CD8-positive, alpha-beta memory T cell (primary cell): ENCODE measurements around the gene PDE2A. TPM values are rescaled to one million over a fixed set of nuclear protein-coding genes. Genes with fewer than 3 reads are reported as not detected.
A peak's percentile ranks its signal among the peaks of the same experiment; 100 is the strongest.

ENCODE experiments used
- CTCF ChIA-PET: fragments of 350-600 bp; sonication (Branson Sonifier 250); formaldehyde crosslinking; loops from one replicate; lab custom pipeline; 2021; ENCODE audit warnings: antibody characterized with exemption; lab: Charles Lee
- POLR2A ChIA-PET: fragments of 350-600 bp; sonication (Branson Sonifier 250); formaldehyde crosslinking; loops from one replicate; lab custom pipeline; 2021; ENCODE audit warnings: antibody characterized with exemption; lab: Charles Lee
- DNase-seq, 5 donors: peaks; one replicate each; pipeline versions ENCODE4 v3.0.0 to v3.0.0-alpha.2; 2020 to 2022; ENCODE audit warnings: mixed read lengths in 1 of 5
- H3K27ac ChIP-seq: one replicate; pipeline ENCODE4 v1.7.0; 2013; ENCODE audit warnings: low read depth, mild to moderate bottlenecking, low read length, moderate library complexity
- H3K27me3 ChIP-seq: 2 replicates; pipeline ENCODE4 v1.7.0; 2013; ENCODE audit warnings: low read length, mild to moderate bottlenecking; ENCODE audit not compliant: insufficient read depth, poor library complexity, severe bottlenecking
- H3K36me3 ChIP-seq: 2 replicates; pipeline ENCODE4 v1.7.0; 2013; ENCODE audit warnings: mild to moderate bottlenecking, low read length, moderate library complexity; ENCODE audit not compliant: insufficient read depth
- H3K4me1 ChIP-seq: 2 replicates; pipeline ENCODE4 v1.7.0; 2013; ENCODE audit warnings: mild to moderate bottlenecking, low read length, moderate library complexity; ENCODE audit not compliant: insufficient read depth
- H3K4me3 ChIP-seq: 2 replicates; pipeline ENCODE4 v1.7.0; 2013; ENCODE audit warnings: mild to moderate bottlenecking, low read length
- H3K9me3 ChIP-seq: 2 replicates; pipeline ENCODE4 v1.7.0; 2013; ENCODE audit warnings: mild to moderate bottlenecking, low read length
- H3K27ac Mint-ChIP-seq, 8 donors: one replicate each; pipeline ENCODE4 v1.8.0; 2020 to 2021; ENCODE audit warnings: mixed read lengths in 8 of 8, mild to moderate bottlenecking in 6 of 8, inconsistent platforms in 3 of 8, moderate library complexity in 3 of 8
- H3K27me3 Mint-ChIP-seq, 2 donors: one replicate each; pipeline ENCODE4 v1.8.0; 2020 to 2021; ENCODE audit warnings: mixed read lengths in 2 of 2, mild to moderate bottlenecking in 1 of 2, moderate library complexity in 1 of 2
- H3K36me3 Mint-ChIP-seq, 3 donors: one replicate each; pipeline ENCODE4 v1.8.0; 2020 to 2021; ENCODE audit warnings: mixed read lengths in 3 of 3, inconsistent platforms in 1 of 3, mild to moderate bottlenecking in 1 of 3
- H3K4me1 Mint-ChIP-seq, 3 donors: one replicate each; pipeline ENCODE4 v1.8.0; 2020 to 2021; ENCODE audit warnings: mixed read lengths in 3 of 3, inconsistent platforms in 1 of 3, mild to moderate bottlenecking in 1 of 3
- H3K4me3 Mint-ChIP-seq, 7 donors: one replicate each; pipeline ENCODE4 v1.8.0; 2020 to 2021; ENCODE audit warnings: mixed read lengths in 7 of 7, mild to moderate bottlenecking in 6 of 7, moderate library complexity in 4 of 7, inconsistent platforms in 2 of 7
- H3K9me3 Mint-ChIP-seq, 5 donors: one replicate each; pipeline ENCODE4 v1.8.0; 2020 to 2022; ENCODE audit warnings: mixed read lengths in 5 of 5, mild to moderate bottlenecking in 3 of 5, moderate library complexity in 2 of 5, inconsistent platforms in 1 of 5
- polyA plus RNA-seq: library from polyadenylated mRNA; unstranded; fragments of 300-500 nt; fragmentation: Illumina TruSeq; gene quantifications from one replicate; pipeline ENCODE4 v1.2.3, GENCODE V29; 2021
- total RNA-seq, 2 experiments: library from RNA; stranded (reverse); gene quantifications; one replicate each; pipeline ENCODE4 v1.2.3, GENCODE V29; 2021

Gene PDE2A
- under 1 TPM; 0.55 to 0.66 TPM for total RNA-seq
- polyA plus RNA-seq = 0.08 TPM

DNA sequence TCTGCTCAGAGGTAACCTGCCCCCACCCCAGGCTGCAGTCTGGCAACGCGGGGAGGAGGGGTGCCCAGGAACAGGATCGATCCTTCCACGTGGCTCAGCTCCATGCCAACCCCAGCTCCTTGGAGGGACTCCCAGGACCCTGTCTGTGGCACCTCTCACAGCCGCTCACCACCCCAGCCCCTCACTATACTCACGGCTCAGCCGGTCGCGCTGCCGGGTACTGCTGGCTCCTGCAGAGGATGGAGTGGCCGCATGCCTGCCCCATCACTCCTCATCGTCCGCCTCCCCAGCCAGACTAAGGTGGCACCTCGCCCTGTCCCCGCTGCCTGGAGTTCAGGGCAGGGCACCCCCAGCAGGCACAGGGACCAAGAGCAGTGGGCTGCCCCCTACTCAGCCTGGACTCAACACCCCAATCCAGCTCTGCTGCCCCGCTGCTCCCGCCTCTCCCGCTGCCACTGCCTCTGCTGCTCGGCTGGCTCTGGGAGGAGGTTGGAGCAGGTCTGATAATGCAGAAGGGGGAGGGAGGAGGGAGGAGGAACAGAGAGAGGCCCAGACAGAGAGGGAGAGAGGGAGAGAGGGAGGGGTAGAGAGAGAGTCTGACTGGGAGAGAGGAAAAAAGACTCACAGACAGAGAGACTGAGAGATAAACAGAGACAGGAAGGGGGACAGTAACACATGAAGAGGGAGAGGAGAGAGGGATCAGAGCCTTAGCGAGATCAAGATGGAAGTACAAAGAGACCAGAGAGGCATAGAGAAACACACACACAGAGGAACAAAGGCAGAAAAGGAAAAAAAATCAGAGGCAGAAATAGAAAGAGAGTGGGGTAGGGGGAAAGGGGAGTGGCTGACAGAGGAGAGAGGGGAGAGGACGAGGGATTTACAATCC lies at the start of gene PDE2A:
TSS of gene PDE2A (minus strand) at position 480 of the 886 bp plus-strand sequence. CDS start at position 265, 215 bp downstream.
- Mint-ChIP-seq H3K36me3 (no peaks in the 10 kb centered on the region), H3K27me3 (peaks cover 53 to 69% of the 10 kb centered on the region in 2 donors), H3K27ac (no peak within 1 kb of the TSS), H3K4me3 (no peak within 1 kb of the TSS), H3K4me1 (peaks cover 0 to 17% (median 9%) of the 10 kb centered on the region in 3 donors), H3K9me3 (no peaks in the 10 kb centered on the region)
- ChIA-PET POLR2A (interaction anchor here (0.6 kb wide), 1 partner anchor 35 kb away, joined by 3 read pairs; no protein-coding TSS in a partner anchor), CTCF (interaction anchor here (0.7 kb wide), 1 partner anchor 9 kb away, joined by 3 read pairs; no protein-coding TSS in a partner anchor)
- no peak within 1 kb of the TSS for H3K27ac ChIP-seq
- H3K4me1 ChIP-seq = no peaks in the 10 kb centered on the region
- H3K4me3 ChIP-seq = no peak within 1 kb of the TSS
- no peaks in the 10 kb centered on the region for H3K9me3 ChIP-seq
- DNase-seq = no peak
- H3K36me3 ChIP-seq = no peaks in the 10 kb centered on the region
- H3K27me3 ChIP-seq = peaks cover 48% of the 10 kb centered on the region

DNA sequence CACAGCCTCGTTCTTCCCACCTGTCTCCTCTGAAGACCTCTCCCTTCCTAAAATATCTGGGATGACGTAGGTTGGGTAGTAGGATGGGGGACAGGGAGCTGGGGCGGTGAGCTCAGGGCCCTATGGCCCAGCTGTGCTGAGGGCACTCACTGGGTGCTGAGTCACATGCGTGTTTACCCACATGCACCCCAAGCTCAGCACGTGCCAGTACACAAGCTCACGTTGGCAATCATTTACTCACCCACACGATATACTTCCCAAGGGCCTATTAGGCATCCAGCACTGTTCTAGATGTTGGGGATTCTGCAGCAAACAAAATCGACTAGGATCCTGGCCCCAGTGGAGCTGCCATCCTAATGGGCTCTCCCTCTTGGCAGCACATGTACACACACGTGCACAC lies 49.3 kb upstream of the PDE2A start:
- H3K4me3 ChIP-seq = no peak overlapping the region
- Mint-ChIP-seq H3K27ac (peak overlapping the region; percentile 33 to 97 (median 66)), H3K9me3 (peaks cover 0 to 1% (median 0%) of the 10 kb centered on the region in 5 donors), H3K36me3 (peaks cover 0 to 50% (median 5%) of the 10 kb centered on the region in 3 donors), H3K4me3 (peak overlapping the region in 2 of 7 donors; percentile 46 to 65), H3K27me3 (peaks cover 0 to 9% of the 10 kb centered on the region in 2 donors), H3K4me1 (peaks cover 57 to 86% (median 59%) of the 10 kb centered on the region in 3 donors)
- no peaks in the 10 kb centered on the region for H3K9me3 ChIP-seq
- H3K27ac ChIP-seq = no peak overlapping the region
- CTCF ChIA-PET = interaction anchor here (0.8 to 4.3 kb wide), 7 partner anchors 39 to 565 kb away, joined by 3 to 62 read pairs (median 7); partner anchors contain the start of gene STARD10
- no peak for DNase-seq
- no peaks in the 10 kb centered on the region for H3K27me3 ChIP-seq
- peaks cover 50% of the 10 kb centered on the region for H3K4me1 ChIP-seq
- peaks cover 11% of the 10 kb centered on the region for H3K36me3 ChIP-seq
- POLR2A ChIA-PET = interaction anchor here (0.8 to 3.4 kb wide), 3 partner anchors 58 to 90 kb away, joined by 3 to 15 read pairs (median 4); partner anchors contain the start of gene STARD10

DNA sequence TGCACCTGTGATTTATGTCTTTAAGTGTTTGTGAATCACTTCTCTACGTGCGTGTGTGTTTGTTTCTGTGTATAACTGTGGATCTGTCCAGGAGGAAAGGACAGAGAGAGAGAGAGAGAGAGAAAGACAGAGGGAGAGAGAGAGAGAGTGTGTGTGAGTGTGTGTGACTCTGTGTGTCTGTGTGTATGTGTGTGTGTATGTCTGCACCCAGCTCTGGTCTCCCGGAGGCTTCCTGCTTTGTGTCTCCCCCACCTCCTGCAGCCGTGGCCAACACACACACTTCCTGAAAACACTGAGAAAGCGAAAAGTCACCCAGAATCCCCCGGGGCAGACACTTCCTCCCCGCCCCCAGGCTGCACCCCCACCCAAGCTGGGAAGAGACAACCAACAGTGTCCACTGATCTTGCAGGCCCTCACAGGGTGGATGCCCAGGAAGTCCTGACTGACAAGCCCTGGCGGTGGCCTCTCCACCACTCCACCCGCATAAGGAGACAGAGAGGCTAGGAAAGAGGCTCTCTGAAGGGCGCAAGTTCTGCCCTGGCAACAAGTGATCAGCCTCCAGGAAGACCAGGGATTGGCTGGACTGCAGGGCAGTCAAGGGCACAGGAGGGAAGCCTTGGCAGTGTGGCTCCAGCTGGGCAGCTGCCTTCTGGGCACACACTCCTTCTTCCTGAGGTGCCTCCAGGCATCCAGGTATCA lies 48.0 kb upstream of the PDE2A start:
- H3K9me3 Mint-ChIP-seq = peaks cover 0 to 1% (median 0%) of the 10 kb centered on the region in 5 donors
- peak overlapping the region; percentile 89 to 95 (median 92) for H3K4me3 Mint-ChIP-seq
- POLR2A ChIA-PET = interaction anchor here (0.6 to 3.4 kb wide), 5 partner anchors 15 to 420 kb away, joined by 3 to 15 read pairs (median 4); partner anchors contain the start of genes FCHSD2 and STARD10
- H3K36me3 Mint-ChIP-seq = peaks cover 0 to 50% (median 3%) of the 10 kb centered on the region in 3 donors
- peaks cover 57 to 86% (median 62%) of the 10 kb centered on the region in 3 donors for H3K4me1 Mint-ChIP-seq
- Histone ChIP-seq H3K36me3 (peaks cover 13% of the 10 kb centered on the region), H3K9me3 (no peaks in the 10 kb centered on the region), H3K27ac (peak overlapping the region; percentile 84), H3K4me1 (peaks cover 53% of the 10 kb centered on the region), H3K4me3 (peak overlapping the region; percentile 81), H3K27me3 (no peaks in the 10 kb centered on the region)
- H3K27me3 Mint-ChIP-seq = peaks cover 0 to 9% of the 10 kb centered on the region in 2 donors
- CTCF ChIA-PET = interaction anchor here (1.1 to 4.3 kb wide), 9 partner anchors 25 to 456 kb away, joined by 3 to 62 read pairs (median 5); partner anchors contain the start of gene STARD10
- DNase-seq = peak; percentile 75 to 92 (median 87)
- peak overlapping the region; percentile 87 to 99 (median 96) for H3K27ac Mint-ChIP-seq

DNA sequence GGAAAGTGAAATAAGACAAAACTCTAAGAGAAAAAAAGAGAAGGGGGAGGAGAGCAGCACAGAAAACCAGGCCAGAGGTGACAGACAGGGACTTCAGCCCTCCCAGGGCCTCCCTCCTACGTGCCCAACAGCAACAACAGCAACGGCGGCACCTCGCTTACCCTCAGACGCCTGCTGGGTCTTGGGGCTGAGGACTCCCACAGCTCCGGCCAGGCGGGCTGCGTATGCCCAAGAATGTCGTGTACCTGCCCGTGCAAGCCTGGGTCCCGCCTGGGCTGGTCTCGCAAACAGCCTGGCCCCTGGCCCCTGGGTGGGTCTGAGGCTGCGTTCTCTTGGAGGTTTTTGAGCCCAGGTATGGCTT lies 47.4 kb upstream of the PDE2A start:
- Histone ChIP-seq H3K36me3 (peaks cover 13% of the 10 kb centered on the region), H3K27me3 (no peaks in the 10 kb centered on the region), H3K27ac (peak overlapping the region; percentile 84), H3K4me1 (peaks cover 54% of the 10 kb centered on the region), H3K9me3 (no peaks in the 10 kb centered on the region), H3K4me3 (peak overlapping the region; percentile 81)
- Mint-ChIP-seq H3K27ac (peak overlapping the region; percentile 87 to 99 (median 96)), H3K27me3 (peaks cover 0 to 9% of the 10 kb centered on the region in 2 donors), H3K4me1 (peaks cover 57 to 89% (median 66%) of the 10 kb centered on the region in 3 donors), H3K9me3 (peaks cover 0 to 1% (median 0%) of the 10 kb centered on the region in 5 donors), H3K36me3 (peaks cover 0 to 50% (median 3%) of the 10 kb centered on the region in 3 donors), H3K4me3 (peak overlapping the region; percentile 89 to 95 (median 92))
- peak; percentile 44 to 72 (median 55) for DNase-seq
- ChIA-PET CTCF (interaction anchor here (1.3 to 4.3 kb wide), 5 partner anchors 26 to 421 kb away, joined by 4 to 62 read pairs (median 7); partner anchors contain the start of gene STARD10), POLR2A (interaction anchor here (0.8 to 3.4 kb wide), 2 partner anchors 72 to 421 kb away, joined by 3 to 15 read pairs; partner anchors contain the start of genes FCHSD2 and STARD10)

DNA sequence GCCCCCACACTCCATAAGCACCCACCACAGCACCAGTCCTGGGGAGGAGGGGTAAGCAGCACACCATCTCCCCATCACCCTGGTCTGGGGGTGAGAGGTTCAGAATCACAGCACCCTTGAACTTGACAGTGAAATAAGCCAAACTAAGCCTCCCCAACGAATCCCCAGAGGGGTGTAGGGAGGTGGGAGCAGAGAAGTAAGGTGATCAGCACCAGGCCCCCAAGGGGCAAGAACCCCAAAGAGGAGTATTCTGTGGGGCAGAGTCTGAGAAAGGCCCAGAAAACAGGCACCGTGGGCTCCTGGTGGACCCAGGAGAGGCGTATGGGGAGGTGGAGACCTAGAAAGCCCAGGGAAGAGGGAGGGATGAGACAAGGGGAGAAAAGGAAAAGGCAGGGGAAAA lies 47.1 kb upstream of the PDE2A start:
- Mint-ChIP-seq H3K9me3 (peaks cover 0 to 1% (median 0%) of the 10 kb centered on the region in 5 donors), H3K27ac (peak overlapping the region; percentile 87 to 99 (median 96)), H3K4me3 (peak overlapping the region; percentile 89 to 95 (median 92)), H3K27me3 (peaks cover 0 to 9% of the 10 kb centered on the region in 2 donors), H3K36me3 (peaks cover 0 to 52% (median 3%) of the 10 kb centered on the region in 3 donors), H3K4me1 (peaks cover 58 to 91% (median 70%) of the 10 kb centered on the region in 3 donors)
- POLR2A ChIA-PET = interaction anchor here (3.4 kb wide), 1 partner anchor 73 kb away, joined by 15 read pairs; the partner anchor contains the start of gene STARD10
- peaks cover 58% of the 10 kb centered on the region for H3K4me1 ChIP-seq
- H3K4me3 ChIP-seq = peak overlapping the region; percentile 81
- CTCF ChIA-PET = interaction anchor here (1.6 to 2.8 kb wide), 4 partner anchors 37 to 422 kb away, joined by 3 to 11 read pairs (median 6); no protein-coding TSS in a partner anchor
- peak overlapping the region; percentile 84 for H3K27ac ChIP-seq
- H3K27me3 ChIP-seq = no peaks in the 10 kb centered on the region
- no peaks in the 10 kb centered on the region for H3K9me3 ChIP-seq
- peaks cover 13% of the 10 kb centered on the region for H3K36me3 ChIP-seq
- no peak for DNase-seq

DNA sequence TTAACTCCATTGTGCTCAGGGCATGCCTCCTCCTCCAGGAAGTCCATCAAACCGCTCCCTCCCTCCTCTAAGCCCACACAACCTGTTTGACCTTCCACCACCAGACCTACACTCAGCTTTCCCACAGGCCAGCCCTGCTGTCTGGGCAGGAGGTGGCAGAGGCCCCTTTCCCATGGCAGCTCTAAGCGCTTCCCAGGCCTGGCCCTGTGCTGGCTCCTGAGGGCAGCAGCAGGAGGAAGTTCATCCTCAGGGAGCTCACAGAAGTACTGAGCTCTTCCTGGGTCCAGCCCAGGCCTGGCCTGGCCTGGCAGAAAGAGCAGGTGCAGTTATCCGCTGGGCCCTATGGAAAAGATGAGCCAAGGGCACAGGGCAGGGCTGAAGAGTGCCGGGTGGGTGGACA lies 46.6 kb upstream of the PDE2A start:
- Mint-ChIP-seq H3K27ac (peak overlapping the region; percentile 87 to 98 (median 96)), H3K36me3 (peaks cover 0 to 51% (median 3%) of the 10 kb centered on the region in 3 donors), H3K4me1 (peaks cover 60 to 91% (median 75%) of the 10 kb centered on the region in 3 donors), H3K9me3 (peaks cover 0 to 1% (median 0%) of the 10 kb centered on the region in 5 donors), H3K4me3 (peak overlapping the region; percentile 89 to 95 (median 92)), H3K27me3 (peaks cover 0 to 9% of the 10 kb centered on the region in 2 donors)
- peak overlapping the region; percentile 84 for H3K27ac ChIP-seq
- CTCF ChIA-PET = interaction anchor here (1.6 to 2.0 kb wide), 2 partner anchors 72 to 92 kb away, joined by 3 to 7 read pairs; no protein-coding TSS in a partner anchor
- DNase-seq = no peak
- H3K4me3 ChIP-seq = peak overlapping the region; percentile 81
- H3K4me1 ChIP-seq = peaks cover 60% of the 10 kb centered on the region
- H3K36me3 ChIP-seq = peaks cover 8% of the 10 kb centered on the region
- POLR2A ChIA-PET = interaction anchor here (3.4 kb wide), 1 partner anchor 73 kb away, joined by 15 read pairs; the partner anchor contains the start of gene STARD10
- no peaks in the 10 kb centered on the region for H3K9me3 ChIP-seq
- no peaks in the 10 kb centered on the region for H3K27me3 ChIP-seq

DNA sequence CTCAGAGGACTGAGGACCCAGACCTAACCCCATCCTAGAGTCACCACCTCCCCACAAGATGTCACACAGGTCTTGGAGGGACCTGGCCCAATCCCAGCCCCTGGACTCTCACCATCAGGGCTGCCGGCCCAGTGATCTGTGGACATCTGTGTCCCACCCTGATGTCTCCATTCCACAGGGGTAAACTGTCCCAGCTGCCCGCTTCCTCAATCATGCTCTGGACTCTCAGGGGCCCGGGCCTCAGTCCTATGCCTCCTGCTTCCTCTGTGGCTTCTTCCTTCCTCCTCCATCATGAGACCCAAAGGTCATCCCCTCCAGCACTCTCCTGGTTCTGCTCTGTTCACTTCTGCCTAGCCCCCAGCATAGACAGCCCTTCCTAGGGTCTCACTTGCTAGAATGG lies 45.8 kb upstream of the PDE2A start:
- Histone ChIP-seq H3K36me3 (peaks cover 8% of the 10 kb centered on the region), H3K4me1 (peaks cover 57% of the 10 kb centered on the region), H3K27ac (no peak overlapping the region), H3K27me3 (no peaks in the 10 kb centered on the region), H3K4me3 (peak overlapping the region; percentile 81), H3K9me3 (no peaks in the 10 kb centered on the region)
- H3K4me3 Mint-ChIP-seq = peak overlapping the region; percentile 89 to 95 (median 92)
- no peaks in the 10 kb centered on the region for H3K9me3 Mint-ChIP-seq
- H3K4me1 Mint-ChIP-seq = peaks cover 57 to 90% (median 72%) of the 10 kb centered on the region in 3 donors
- peaks cover 0 to 49% (median 0%) of the 10 kb centered on the region in 3 donors for H3K36me3 Mint-ChIP-seq
- peak overlapping the region; percentile 87 to 98 (median 96) for H3K27ac Mint-ChIP-seq
- peaks cover 0 to 5% of the 10 kb centered on the region in 2 donors for H3K27me3 Mint-ChIP-seq
- no peak for DNase-seq
- POLR2A ChIA-PET = no interaction called here
- CTCF ChIA-PET = interaction anchor here (1.6 kb wide), 1 partner anchor 73 kb away, joined by 3 read pairs; no protein-coding TSS in a partner anchor
